ENCODE results near the gene PRKCZ. TPM values are rescaled to one million over a fixed set of nuclear protein-coding genes. Genes with fewer than 3 reads are reported as not detected.

PRKCZ gene
- total RNA-seq, 1 experiment from 2014 or later: 56.8 TPM

DNA sequence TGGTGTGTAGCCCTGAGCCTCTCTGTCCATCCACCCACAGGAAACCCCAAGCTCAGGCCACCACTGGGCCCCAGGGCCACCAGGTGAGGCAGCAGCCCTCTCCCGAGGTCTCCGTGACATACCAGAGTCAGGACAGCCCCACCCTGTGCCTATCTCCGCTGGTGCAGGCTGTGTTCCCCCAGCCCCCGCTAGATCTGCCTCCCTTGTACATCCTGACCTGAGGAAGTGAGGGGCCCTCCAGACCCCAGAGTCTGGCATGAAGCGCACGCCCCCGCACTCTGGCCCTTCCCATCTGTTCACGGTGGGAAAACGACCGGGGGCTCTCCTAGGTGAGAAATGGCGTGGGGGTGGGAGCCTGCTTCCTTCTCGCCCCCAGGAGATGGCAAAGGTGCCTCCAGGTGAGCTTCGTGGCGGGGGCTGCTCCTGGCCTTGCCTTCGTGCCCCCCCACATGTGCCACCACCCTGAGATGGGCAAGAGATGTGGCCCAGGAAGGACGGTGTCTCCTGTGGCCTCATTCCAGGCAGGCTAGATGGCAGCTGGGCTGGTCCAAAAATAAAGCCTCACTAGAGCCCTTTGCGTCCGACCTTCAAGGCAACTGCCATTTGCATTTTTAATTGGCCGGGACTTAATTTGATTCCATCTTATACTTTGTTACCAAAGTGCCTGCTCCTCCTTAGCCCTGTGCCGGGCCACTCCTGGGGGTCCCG, 28.0 kb upstream of the PRKCZ start:
- H3K4me1 ChIP-seq (ENCODE audit: insufficient read depth, low read length): no peaks in the 10 kb centered on the region
- no TSS peak for BruUV-seq (replicated peaks)
- H3K9me2 ChIP-seq (replicated peaks; ENCODE audit: low read length): no peaks in the 10 kb centered on the region
- intact Hi-C loops (cut with micrococcal nuclease): no loop called here
- no peaks in the 10 kb centered on the region for H3K9me3 ChIP-seq (ENCODE audit: low read length)
- no peak overlapping the region for H3K27ac ChIP-seq (ENCODE audit: low read length)
- POLR2A ChIA-PET (ENCODE audit: unreplicated experiment): no interaction called here
- no peaks in the 10 kb centered on the region for H3K79me2 ChIP-seq (ENCODE audit: low read length)
- H3K27me3 ChIP-seq (ENCODE audit: low read length): peaks cover 32% of the 10 kb centered on the region
- H3F3A ChIP-seq (ENCODE audit: low read length, unreplicated experiment): no peaks in the 10 kb centered on the region
- ATAC-seq (no peak), DNase-seq (no peak)
- no peaks in the 10 kb centered on the region for H3K36me3 ChIP-seq (ENCODE audit: low read depth, low read length)
- no peak overlapping the region for H3K9ac ChIP-seq (ENCODE audit: low read length)
- H3K4me2 ChIP-seq (ENCODE audit: low read length): no peak overlapping the region
- H4K20me1 ChIP-seq (ENCODE audit: low read length): no peaks in the 10 kb centered on the region
- H2AFZ ChIP-seq (ENCODE audit: low read length): no peak overlapping the region
- CTCF ChIA-PET: no interaction called here
- no peak overlapping the region for H3K4me3 ChIP-seq (ENCODE audit: low read length)
- no peak for TF ChIP-seq EZH2 (IDR thresholded peaks at IDR 0.05; ENCODE audit: low read length, unreplicated experiment)
- TF ChIP-seq EZH2phosphoT487 (IDR thresholded peaks at IDR 0.05; ENCODE audit: borderline replicate concordance, low read length): no peak
- no peak for TF ChIP-seq CTCF (conservative IDR thresholded peaks at IDR 0.05; ENCODE audit: low read depth, low read length)

DNA sequence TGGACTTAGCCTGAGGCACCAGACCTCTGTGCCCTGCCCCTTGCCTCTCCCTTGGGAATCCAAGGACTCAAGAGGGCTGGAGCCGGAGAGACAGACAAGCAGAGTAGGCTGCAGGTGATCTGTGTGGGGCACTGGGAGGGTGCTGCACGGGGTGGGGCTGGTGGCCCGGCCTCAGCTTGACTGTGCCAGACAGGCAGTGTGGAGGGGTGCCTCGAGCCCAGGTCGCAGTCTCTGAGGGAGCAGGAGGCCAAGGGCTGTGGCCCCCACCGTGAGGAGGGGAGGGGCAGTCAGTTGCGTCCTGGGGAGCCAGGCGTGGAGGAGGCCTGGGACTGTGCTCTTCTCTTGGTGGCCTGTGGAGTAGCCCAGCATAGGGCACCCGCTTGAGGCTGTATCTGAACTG, 27.0 kb upstream of the PRKCZ start:
- ChIA-PET POLR2A (ENCODE audit: unreplicated experiment) (no interaction called here), CTCF (no interaction called here)
- H3F3A ChIP-seq (ENCODE audit: low read length, unreplicated experiment): no peaks in the 10 kb centered on the region
- H3K4me1 ChIP-seq (ENCODE audit: insufficient read depth, low read length): no peaks in the 10 kb centered on the region
- no peak overlapping the region for H2AFZ ChIP-seq (ENCODE audit: low read length)
- H3K9me2 ChIP-seq (replicated peaks; ENCODE audit: low read length): no peaks in the 10 kb centered on the region
- no peaks in the 10 kb centered on the region for H3K79me2 ChIP-seq (ENCODE audit: low read length)
- TF ChIP-seq CTCF (conservative IDR thresholded peaks at IDR 0.05; ENCODE audit: low read depth, low read length) (no peak), EZH2 (IDR thresholded peaks at IDR 0.05; ENCODE audit: low read length, unreplicated experiment) (no peak), EZH2phosphoT487 (IDR thresholded peaks at IDR 0.05; ENCODE audit: borderline replicate concordance, low read length) (no peak)
- H3K4me2 ChIP-seq (ENCODE audit: low read length): no peak overlapping the region
- no peaks in the 10 kb centered on the region for H3K36me3 ChIP-seq (ENCODE audit: low read depth, low read length)
- H3K27ac ChIP-seq (ENCODE audit: low read length): no peak overlapping the region
- no peak overlapping the region for H3K9ac ChIP-seq (ENCODE audit: low read length)
- H3K9me3 ChIP-seq (ENCODE audit: low read length): no peaks in the 10 kb centered on the region
- ATAC-seq (no peak), DNase-seq (no peak)
- intact Hi-C loops (cut with micrococcal nuclease): no loop called here
- no peak overlapping the region for H3K4me3 ChIP-seq (ENCODE audit: low read length)
- H4K20me1 ChIP-seq (ENCODE audit: low read length): no peaks in the 10 kb centered on the region
- no TSS peak for BruUV-seq (replicated peaks)
- peaks cover 32% of the 10 kb centered on the region for H3K27me3 ChIP-seq (ENCODE audit: low read length)

DNA sequence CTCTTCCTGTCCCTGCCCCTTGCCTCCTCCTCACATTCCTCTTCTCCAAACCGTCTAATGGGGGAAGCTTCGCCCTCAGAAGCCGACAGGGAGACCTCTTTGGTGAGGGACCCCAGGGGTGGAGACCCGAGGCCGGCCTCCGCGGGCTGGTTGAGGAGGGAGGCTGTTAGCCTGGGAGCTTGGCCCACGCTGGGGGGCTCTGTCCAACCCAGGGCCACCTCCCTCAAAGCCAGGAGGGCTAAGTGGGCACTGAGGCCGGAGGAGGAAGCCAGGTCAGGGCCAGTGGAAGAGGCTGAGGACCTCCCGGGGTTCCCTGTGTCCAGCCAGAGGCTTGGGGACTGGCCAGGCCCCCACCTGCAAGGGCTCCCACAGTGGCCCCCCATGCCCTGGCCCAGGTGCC, 25.8 kb upstream of the PRKCZ start:
- no peaks in the 10 kb centered on the region for H3K4me1 ChIP-seq (ENCODE audit: insufficient read depth, low read length)
- TF ChIP-seq EZH2phosphoT487 (IDR thresholded peaks at IDR 0.05; ENCODE audit: borderline replicate concordance, low read length): no peak
- TF ChIP-seq EZH2 (IDR thresholded peaks at IDR 0.05; ENCODE audit: low read length, unreplicated experiment): no peak
- no peak for TF ChIP-seq CTCF (conservative IDR thresholded peaks at IDR 0.05; ENCODE audit: low read depth, low read length)
- CTCF ChIA-PET: no interaction called here
- H3K27ac ChIP-seq (ENCODE audit: low read length): no peak overlapping the region
- no peak overlapping the region for H2AFZ ChIP-seq (ENCODE audit: low read length)
- H3K9me3 ChIP-seq (ENCODE audit: low read length): no peaks in the 10 kb centered on the region
- H3K36me3 ChIP-seq (ENCODE audit: low read depth, low read length): no peaks in the 10 kb centered on the region
- intact Hi-C loops (cut with micrococcal nuclease): no loop called here
- no peak overlapping the region for H3K9ac ChIP-seq (ENCODE audit: low read length)
- no TSS peak for BruUV-seq (replicated peaks)
- H3K9me2 ChIP-seq (replicated peaks; ENCODE audit: low read length): no peaks in the 10 kb centered on the region
- H3K4me2 ChIP-seq (ENCODE audit: low read length): no peak overlapping the region
- no peaks in the 10 kb centered on the region for H4K20me1 ChIP-seq (ENCODE audit: low read length)
- DNase-seq: no peak
- no peaks in the 10 kb centered on the region for H3F3A ChIP-seq (ENCODE audit: low read length, unreplicated experiment)
- H3K4me3 ChIP-seq (ENCODE audit: low read length): no peak overlapping the region
- peaks cover 31% of the 10 kb centered on the region for H3K27me3 ChIP-seq (ENCODE audit: low read length)
- ATAC-seq: no peak
- POLR2A ChIA-PET (ENCODE audit: unreplicated experiment): no interaction called here
- H3K79me2 ChIP-seq (ENCODE audit: low read length): no peaks in the 10 kb centered on the region

All from PC-3 (cell line).